ENCODE measurements around the gene FRZB. TPM values are rescaled to one million over a fixed set of nuclear protein-coding genes. Genes with fewer than 3 reads are reported as not detected.

The FRZB gene
- total and polyA plus RNA-seq, 2 of the 13 experiments (the other 11 are each of a cell fraction or from before 2014, with no cell fraction given), result 0.04 to 1.2 TPM

DNA sequence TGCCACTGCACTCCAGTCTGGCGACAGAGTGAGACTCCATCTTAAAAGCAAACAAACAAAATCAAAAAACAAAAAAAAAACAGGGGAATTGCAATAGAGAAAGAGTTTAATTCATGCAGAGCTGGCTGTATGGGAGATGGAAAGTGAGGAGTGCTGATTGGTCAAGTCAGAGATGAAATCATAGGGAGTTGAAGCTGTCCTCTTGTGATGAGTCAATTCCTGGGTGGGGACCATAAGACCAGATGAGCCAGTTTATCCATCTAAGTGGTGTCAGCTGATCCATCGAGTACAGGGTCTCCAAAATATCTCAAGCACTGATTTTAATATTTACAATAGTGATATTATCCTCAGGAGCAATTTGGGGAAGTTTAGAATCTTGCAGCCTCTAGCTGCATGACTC lies 45.3 kb downstream of the FRZB start:
- no peaks in the 10 kb centered on the region for H3K36me3 ChIP-seq (replicated peaks in 1 of 2; ENCODE audit: control insufficient read depth in 1 of 2, insufficient read depth in 2 of 2, low read length in 2 of 2)
- intact Hi-C loops (cut with micrococcal nuclease; ENCODE audit: unreplicated experiment), result no loop called here

More for the DNA sequence above, 45.3 kb downstream of the FRZB start:
- Histone ChIP-seq H3K9ac (ENCODE audit: insufficient read depth, low read depth, low read length) (no peak overlapping the region), H3K79me2 (ENCODE audit: insufficient read depth, low read length) (no peaks in the 10 kb centered on the region), H4K20me1 (ENCODE audit: insufficient read depth, low read length) (no peaks in the 10 kb centered on the region), H3K27me3 (ENCODE audit: control insufficient read depth in 1 of 2, insufficient read depth in 2 of 2, low read length in 2 of 2) (no peaks in the 10 kb centered on the region), H2AFZ (ENCODE audit: low read length) (no peak overlapping the region), H3K4me2 (ENCODE audit: low read depth, low read length) (no peak overlapping the region), H3K27ac (ENCODE audit: extremely low read length, insufficient read depth, low read length) (no peak overlapping the region), H3K9me3 (ENCODE audit: low read length) (no peaks in the 10 kb centered on the region), H3K4me3 (replicated peaks in 1 of 3; ENCODE audit: insufficient read depth in 1 of 3, low read depth in 2 of 3, low read length in 3 of 3) (no peak overlapping the region), H3K4me1 (ENCODE audit: insufficient read depth, low read length) (peaks cover 10% of the 10 kb centered on the region)
- in situ Hi-C loops (cut with HindIII; ENCODE audit: extremely low pct_ligation_motif_present, low pct_unique_long_range_greater_than_20kb), result no loop called here
- POLR2A ChIA-PET, result no interaction called here
- FAIRE-seq (no peak), DNase-seq (ENCODE audit: low spot score) (no peak), ATAC-seq (no peak)
- BruUV-seq (replicated peaks), result no TSS peak
- CTCF ChIA-PET (ENCODE audit: low intra/inter-chr PET ratio, low total read pairs), result no interaction called here
- TF ChIP-seq ZNF256 (CRISPR knock-in tag; conservative IDR thresholded peaks at IDR 0.05) (no peak), SSRP1 (CRISPR knock-in tag; IDR thresholded peaks at IDR 0.05) (no peak), SRSF1 (optimal IDR thresholded peaks at IDR 0.05; ENCODE audit: low read depth, low read length) (no peak), SOX13 (IDR thresholded peaks at IDR 0.05) (no peak), SOX13 (CRISPR knock-in tag; conservative IDR thresholded peaks at IDR 0.05 in 1 of 2, IDR thresholded peaks at IDR 0.05 in 1 of 2) (no peak), AGO2 (optimal IDR thresholded peaks at IDR 0.05; ENCODE audit: low read depth, low read length) (no peak), ZNF251 (CRISPR knock-in tag; IDR thresholded peaks at IDR 0.05) (no peak), KLF12 (CRISPR knock-in tag; IDR thresholded peaks at IDR 0.05; ENCODE audit: borderline replicate concordance) (no peak), CHD4 (IDR thresholded peaks at IDR 0.05; ENCODE audit: borderline replicate concordance, low read length) (no peak), HOXA5 (CRISPR knock-in tag; IDR thresholded peaks at IDR 0.05) (no peak), DMAP1 (CRISPR knock-in tag; IDR thresholded peaks at IDR 0.05) (no peak), ZNF674 (CRISPR knock-in tag; IDR thresholded peaks at IDR 0.05; ENCODE audit: low read depth) (no peak), ZFAT (CRISPR knock-in tag; conservative IDR thresholded peaks at IDR 0.05) (no peak), ZNF646 (CRISPR knock-in tag; IDR thresholded peaks at IDR 0.05) (no peak)
- TF ChIP-seq, protein P1, sequence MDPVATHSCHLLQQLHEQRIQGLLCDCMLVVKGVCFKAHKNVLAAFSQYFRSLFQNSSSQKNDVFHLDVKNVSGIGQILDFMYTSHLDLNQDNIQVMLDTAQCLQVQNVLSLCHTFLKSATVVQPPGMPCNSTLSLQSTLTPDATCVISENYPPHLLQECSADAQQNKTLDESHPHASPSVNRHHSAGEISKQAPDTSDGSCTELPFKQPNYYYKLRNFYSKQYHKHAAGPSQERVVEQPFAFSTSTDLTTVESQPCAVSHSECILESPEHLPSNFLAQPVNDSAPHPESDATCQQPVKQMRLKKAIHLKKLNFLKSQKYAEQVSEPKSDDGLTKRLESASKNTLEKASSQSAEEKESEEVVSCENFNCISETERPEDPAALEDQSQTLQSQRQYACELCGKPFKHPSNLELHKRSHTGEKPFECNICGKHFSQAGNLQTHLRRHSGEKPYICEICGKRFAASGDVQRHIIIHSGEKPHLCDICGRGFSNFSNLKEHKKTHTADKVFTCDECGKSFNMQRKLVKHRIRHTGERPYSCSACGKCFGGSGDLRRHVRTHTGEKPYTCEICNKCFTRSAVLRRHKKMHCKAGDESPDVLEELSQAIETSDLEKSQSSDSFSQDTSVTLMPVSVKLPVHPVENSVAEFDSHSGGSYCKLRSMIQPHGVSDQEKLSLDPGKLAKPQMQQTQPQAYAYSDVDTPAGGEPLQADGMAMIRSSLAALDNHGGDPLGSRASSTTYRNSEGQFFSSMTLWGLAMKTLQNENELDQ (CRISPR knock-in tag; IDR thresholded peaks at IDR 0.05; ENCODE audit: borderline replicate concordance), result no peak
- 43% methylated on average over 2 of the region's 2 CpGs for WGBS (ENCODE audit: low lambda C conversion rate)

All from HepG2 (cell line).